NOMO-1 (cell line): Measurements from ENCODE around the gene DTWD2.
"Not testable (repeated sequence)": the region's sequence is repeated elsewhere in the genome, so short reads cannot be mapped to it uniquely, and the experiment has no call there.

ENCODE experiments used
- DNase-seq, 2 experiments: peaks; one replicate each; lab custom pipeline; 2025; ENCODE audit not compliant: unreplicated experiment in 2 of 2; lab: John Stamatoyannopoulos, UW

The DTWD2 gene

DNA sequence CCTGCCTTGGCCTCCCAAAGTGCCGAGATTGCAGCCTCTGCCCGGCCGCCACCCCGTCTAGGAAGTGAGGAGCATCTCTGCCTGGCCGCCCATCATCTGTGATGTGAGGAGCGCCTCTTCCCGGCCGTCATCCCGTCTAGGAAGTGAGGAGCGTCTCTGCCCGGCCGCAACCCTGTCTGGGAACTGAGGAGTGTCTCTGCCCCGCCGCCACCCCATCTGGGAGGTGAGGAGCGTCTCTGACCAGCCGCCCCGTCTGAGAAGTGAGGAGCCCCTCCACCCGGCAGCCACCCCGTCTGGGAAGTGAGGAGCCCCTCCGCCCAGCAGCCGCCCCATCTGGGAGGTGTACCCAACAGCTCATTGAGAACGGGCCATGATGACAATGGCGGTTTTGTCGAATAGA lies 10.5 kb upstream of the DTWD2 start:
- not testable (repeated sequence) for DNase-seq

DNA sequence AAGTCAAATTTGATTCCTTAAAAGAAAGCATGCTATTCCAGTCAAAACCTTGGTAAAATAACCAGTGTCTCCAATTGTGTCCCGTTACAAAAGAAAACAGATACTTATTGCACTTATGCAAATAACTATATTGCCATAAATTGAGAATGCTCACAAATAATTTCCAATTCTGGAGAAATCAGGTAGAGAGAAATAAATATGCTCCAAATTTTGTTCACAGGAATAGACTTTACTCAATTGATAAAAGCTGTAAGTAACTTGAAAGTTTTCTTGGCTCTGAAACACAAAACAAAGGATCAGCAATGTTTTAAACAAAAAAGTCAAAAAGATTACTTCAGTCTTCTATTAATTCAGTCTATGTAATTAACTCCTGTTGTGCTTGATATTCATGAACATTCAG lies 7.8 kb upstream of the DTWD2 start:
- DNase-seq = no peak

DNA sequence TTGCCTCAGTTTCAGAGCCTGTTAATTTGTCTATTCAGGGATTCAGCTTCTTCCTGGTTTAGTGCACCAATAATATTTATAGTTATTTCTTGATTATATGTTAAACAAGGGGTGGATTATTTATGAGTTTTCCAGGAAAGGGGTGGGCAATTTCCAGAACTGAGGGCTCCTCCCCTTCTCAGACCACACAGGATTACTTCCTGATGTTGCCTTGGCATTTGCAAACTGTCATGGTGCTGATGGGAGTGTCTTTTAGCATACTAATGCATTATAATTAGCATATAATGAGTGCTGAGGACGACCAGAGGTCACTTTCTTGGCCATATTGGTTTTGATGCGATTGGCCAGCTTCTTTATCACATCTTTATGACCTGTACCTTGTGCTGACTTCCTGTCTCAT lies 6.2 kb upstream of the DTWD2 start:
- DNase-seq = no peak

DNA sequence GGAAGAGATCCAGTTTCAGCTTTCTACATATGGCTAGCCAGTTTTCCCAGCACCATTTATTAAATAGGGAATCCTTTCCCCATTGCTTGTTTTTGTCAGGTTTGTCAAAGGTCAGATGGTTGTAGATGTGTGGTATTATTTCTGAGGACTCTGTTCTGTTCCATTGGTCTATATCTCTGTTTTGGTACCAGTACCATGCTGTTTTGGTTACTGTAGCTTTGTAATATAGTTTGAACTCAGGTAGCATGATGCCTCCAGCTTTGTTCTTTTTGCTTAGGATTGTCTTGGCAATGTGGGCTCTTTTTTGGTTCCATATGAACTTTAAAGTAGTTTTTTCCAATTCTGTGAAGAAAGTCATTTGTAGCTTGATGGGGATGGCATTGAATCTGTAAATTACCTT lies 4.8 kb upstream of the DTWD2 start:
- DNase-seq = not testable (repeated sequence)

DNA sequence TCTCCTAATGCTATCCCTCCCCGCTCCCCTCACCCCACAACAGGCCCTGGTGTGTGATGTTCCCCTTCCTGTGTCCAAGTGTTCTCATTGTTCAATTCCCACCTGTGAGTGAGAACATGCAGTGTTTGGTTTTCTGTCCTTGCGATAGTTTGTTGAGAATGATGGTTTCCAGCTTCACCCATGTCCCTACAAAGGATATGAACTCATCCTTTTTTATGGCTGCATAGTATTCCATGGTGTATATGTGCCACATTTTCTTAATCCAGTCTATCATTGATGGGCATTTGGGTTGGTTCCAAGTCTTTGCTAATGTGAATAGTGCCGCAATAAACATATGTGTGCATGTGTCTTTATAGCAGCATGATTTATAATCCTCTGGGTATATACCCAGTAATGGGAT lies 3.7 kb upstream of the DTWD2 start:
- not testable (repeated sequence) for DNase-seq

DNA sequence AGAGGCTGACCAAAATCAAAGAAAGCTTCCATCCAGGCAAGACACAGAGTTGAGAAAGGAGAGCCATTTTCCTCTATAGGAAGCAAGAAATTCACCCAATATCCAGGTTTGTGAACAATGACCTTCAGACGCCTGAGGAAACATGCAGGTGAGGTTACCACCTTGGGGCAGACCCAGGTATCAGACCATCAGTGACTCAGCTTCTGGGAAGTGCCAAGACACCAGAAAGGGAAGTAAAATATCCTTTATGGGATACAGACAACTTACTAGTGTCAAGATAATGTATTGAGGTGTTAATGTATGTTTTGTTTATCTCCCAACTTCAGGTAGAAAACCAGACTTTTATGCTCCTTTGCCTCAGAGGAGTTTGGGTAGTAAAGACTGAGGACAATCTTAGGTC lies 2.2 kb upstream of the DTWD2 start:
- no peak for DNase-seq

DNA sequence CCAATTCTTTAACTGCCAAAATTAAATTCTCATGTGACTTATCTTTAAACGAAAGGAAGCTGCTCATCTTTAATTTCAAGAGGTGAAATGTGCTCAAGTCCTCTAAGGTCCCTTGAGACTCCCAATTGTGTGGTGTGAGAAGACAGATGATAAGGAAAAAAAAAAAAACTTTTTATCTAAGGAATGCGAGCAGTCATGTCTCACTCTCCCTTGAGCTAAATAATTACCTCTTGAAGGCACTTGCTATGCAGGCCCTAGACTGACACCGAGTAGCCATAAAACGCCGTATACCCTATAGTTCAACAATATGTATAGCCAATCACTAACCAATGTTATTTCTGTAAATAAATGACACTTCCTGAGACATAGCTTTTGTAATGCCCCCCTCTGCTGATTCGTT lies 1.5 kb upstream of the DTWD2 start:
- DNase-seq = no peak

DNA sequence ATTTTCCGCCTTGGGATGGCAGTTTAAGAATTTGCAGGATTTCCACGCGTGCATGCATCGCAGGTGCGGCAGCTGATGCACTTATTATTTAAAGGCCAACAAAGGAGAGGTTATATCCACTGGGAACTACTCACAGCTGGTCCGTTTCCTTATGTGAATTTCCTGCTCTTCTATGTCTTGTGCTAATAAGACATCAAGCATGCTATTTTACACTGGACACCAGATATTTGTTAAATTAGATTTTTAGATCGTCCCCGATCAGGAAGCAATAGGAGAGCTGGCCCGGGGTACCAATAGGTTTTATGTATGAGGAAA lies 476 bp upstream of the DTWD2 start:
- peak in 1 of 2 experiments; percentile 23 for DNase-seq

DNA sequence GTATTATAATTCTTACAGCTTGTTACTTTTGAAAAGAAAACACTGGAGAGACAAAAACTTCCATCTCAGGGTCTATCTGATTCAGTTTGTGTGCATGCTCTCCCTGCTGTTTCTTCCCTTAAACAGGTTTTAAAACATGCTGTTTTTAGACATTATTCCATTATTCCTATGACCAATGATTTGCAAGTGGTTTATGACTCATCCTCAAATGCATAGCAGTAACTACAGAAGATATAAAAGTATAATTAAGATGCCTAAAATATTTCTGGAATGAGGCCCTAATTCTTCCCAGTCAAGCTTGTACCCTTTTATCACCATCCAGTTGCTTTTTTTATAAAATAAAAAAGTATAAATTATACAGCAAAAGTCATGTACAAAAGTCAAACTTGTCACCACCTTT lies 3.7 kb downstream of the DTWD2 start:
- no peak for DNase-seq

DNA sequence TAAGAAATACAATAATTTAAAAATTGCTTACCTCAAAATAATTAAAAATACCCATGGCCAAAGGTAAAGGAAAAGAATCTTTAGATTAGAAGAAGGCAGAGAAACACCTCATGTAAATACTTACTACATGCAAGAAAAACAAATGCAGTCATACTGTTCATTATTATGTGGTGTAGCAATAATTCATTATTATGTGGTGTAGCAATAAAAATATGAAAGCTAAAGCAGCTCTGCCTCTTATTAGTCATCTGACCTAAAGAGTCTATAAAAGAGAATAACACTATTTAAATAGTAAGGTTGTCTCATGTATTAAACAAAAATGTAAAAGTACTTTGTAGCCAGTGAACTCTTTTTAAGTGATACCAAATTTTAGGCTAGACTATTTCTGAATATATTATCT lies 6.6 kb downstream of the DTWD2 start:
- DNase-seq = no peak

DNA sequence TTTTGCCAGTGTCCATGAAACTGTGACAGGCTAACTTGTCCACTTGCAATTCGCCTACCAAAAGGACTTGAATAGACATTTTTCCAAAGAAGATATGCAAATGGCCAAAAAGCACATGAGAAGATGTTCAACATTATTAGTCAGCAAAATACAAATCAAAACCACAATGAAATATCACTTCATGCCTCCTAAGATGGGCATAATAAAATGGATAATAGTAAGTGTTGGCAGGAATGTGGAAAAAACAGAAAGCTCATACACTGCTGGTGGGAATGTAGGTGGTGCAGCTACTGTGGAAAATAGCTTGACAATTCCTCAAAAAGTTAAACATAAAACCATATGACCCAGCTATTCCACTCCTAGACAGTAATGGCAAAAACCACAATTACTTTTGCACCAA lies 7.9 kb downstream of the DTWD2 start:
- DNase-seq = no peak

DNA sequence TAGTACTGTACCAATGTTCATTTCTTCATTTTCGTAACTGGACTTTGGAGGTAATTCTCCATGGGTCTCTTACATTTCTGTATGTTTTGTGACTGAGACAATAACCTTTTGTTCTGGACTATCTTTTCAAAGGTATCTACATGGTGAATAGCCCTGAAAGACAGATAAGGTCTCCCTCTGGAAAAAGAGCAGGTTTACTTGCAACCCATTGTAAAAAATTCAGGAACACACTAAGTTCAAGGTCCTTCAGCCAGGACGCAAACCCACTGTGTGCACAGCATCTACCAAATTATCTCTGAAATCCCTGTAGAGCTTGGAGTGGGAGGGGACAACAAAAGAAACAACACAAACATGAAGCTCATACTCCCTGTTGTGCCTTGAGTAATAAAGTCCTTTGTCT lies 8.3 kb downstream of the DTWD2 start:
- no peak for DNase-seq

DNA sequence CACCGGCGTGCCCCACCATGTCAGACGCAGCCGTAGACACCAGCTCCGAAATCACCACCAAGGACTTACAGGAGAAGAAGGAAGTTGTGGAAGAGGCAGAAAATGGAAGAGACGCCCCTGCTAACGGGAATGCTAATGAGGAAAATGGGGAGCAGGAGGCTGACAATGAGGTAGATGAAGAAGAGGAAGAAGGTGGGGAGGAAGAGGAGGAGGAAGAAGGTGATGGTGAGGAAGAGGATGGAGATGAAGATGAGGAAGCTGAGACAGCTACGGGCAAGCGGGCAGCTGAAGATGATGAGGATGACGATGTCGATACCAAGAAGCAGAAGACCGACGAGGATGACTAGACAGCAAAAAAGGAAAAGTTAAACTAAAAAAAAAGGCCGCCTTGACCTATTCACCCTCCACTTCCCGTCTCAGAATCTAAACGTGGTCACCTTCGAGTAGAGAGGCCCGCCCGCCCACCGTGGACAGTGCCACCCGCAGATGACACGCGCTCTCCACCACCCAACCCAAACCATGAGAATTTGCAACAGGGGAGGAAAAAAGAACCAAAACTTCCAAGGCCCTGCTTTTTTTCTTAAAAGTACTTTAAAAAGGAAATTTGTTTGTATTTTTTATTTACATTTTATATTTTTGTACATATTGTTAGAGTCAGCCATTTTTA lies 14.4 kb downstream of the DTWD2 start:
- not testable (repeated sequence) for DNase-seq

DNA sequence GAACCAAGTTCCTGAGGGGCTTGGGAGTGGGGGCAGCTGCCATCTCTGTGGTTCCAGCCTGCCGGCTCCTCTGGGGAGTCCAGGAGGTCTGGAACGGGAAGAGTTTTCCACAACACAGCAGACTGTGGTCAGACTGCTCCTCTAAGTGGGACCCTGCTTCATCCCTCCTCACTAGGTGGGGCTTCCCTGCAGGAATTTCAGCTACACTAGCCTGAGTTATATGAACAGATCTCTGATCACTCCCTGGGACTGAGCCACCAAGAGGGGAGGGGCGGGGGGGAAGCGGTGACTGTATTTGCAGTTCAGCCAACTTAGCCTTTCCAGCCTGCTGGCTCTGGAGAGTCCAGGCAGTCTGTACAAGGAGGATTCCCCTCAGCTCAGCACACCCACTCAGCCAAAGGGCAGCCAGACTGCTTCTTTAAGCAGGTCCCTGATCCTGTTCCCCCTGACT lies 19.4 kb downstream of the DTWD2 start:
- DNase-seq = no peak

DNA sequence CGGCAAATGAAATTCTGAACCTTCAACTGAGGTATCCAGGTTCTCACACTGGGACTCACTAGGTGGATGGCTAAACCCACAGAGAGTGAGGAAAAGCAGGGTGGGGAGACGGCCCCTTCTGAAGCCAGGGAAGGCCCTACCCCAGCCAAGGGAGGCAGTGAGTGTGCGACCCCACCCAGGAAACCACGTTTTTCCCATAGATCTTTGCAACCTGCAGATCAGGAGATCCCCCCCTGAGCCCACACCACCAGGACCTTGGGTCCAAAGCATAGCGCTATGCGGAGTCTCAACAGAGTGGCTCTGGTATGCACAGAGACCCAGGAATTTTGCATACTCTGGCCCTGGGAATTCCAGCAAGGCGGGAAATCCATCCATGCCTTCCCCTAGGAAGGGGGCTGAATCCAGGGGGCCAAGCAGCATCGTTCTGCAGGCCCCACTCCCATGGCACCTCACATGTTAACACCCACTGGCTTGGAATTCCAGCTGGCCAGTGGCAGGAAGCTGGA lies 19.9 kb downstream of the DTWD2 start:
- no peak for DNase-seq

DNA sequence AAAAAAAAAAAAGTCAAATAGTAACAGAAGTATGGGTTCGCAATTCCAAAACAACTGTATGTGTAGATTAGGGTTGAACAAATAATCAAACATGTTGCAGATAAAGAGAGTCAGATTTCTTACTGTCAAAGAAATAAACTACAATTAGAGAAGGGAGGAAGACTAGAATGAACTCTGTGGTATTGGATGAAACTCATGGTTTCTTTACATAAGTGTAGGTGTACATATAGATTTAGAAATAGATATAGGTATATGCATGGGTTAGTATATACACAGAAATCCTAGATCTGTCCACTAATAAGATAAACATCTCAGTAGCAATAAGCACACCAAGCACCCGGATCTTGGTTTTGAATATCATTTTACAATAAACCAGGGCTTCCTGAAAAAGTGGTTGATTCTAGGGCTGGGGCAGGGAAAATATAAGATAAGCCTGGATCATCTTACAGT lies 21.3 kb downstream of the DTWD2 start:
- no peak for DNase-seq

DNA sequence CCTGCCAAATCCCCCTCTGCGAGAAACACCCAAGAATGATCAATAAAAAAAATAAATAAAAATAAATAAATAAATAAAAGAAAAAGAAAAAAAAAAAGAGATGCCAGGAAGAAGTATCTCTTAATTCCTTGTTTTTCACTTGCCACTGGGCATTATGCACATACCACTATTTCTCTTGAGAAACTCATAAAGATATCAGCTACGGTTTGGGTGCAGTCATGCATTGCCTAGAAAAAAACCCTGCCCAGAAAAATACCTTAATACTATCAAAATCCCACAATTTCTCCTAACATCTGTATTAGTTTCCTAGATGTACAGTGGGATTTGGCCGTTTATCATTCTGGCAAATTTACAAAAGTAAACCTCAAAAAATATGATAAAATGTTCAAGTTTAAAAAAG lies 22.5 kb downstream of the DTWD2 start:
- no peak for DNase-seq

DNA sequence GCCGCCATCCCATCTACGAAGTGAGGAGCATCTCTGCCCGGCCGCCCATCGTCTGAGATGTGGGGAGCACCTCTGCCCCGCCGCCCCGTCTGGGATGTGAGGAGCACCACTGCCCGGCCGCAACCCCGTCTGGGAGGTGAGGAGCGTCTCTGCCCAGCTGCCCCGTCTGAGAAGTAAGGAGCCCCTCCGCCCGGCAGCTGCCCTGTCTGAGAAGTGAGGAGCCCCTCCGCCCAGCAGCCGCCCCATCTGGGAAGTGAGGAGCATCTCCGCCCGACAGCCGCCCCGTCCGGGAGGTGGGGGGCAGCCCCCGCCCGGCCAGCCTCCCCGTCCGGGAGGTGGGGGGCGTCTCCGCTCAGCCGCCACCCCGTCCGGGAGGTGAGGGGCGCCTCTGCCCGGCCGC lies 23.4 kb downstream of the DTWD2 start:
- DNase-seq = not testable (repeated sequence)

DNA sequence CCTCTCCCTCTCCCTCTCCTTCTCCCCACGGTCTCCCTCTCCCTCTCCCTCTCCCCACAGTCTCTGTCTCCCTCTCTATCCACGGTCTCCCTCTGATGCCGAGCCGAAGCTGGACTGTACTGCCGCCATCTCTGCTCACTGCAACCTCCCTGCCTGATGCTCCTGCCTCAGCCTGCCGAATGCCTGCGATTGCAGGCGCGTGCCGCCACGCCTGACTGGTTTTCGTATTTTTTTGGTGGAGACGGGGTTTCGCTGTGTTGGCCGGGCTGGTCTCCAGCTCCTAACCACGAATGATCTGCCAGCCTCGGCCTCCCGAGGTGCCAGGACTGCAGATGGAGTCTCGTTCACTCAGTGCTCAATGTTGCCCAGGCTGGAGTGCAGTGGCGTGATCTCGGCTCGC lies 24.0 kb downstream of the DTWD2 start:
- not testable (repeated sequence) for DNase-seq

DNA sequence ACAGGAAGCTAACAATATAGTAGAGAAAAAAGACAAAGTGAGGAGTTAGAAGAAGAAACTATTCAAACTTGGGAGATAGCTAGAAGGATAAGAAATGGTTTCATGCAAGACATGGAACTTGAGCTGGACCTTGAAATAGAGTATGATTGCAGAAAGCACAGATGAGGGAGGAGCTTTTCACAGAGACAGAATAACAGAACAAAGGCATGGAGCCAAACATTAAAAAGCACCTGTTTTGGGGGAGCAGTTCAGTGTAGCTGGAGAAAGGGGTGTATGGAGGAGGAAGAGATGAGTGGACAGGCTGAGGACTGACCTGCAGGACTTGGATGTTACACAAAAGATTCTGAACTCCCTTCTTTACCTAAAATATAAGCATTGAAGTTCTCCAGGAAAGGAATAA lies 25.2 kb downstream of the DTWD2 start:
- DNase-seq = no peak

DNA sequence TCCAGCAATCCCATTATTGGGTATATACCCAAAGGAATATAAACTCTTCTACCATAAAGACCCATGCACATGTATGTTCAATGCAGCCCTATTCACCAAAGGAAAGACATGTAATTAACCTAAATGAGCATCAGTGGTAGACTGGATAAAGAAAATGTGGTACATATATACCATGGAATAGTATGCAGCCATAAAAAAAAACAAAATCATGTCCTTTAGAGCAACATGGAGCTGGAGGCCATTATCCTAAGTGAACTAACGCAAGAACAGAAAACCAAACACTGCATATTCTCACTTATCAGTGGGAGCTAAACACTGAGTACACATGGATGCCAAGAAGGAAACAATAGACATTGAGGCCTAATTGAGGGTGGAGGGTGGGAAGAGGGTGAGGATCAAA lies 27.8 kb downstream of the DTWD2 start:
- no peak for DNase-seq

DNA sequence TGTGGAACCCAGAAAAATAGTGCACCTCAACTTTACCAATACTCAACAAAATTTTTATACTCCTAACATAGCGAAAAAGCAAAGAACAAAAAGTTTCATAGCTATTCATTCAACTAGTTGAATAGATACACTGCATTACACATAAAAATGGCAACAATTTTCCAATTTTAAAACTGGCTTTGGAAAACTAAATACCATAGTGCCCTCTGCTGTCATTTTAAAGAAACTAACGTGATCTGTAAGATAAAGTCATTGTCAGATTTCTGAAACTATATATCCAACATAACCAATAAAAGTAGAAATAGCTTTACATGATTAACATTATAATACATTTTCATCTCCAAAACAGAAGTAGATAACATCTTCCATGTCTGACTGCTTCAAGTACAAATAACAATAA lies 31.6 kb downstream of the DTWD2 start:
- DNase-seq = peak in 1 of 2 experiments; percentile 11

DNA sequence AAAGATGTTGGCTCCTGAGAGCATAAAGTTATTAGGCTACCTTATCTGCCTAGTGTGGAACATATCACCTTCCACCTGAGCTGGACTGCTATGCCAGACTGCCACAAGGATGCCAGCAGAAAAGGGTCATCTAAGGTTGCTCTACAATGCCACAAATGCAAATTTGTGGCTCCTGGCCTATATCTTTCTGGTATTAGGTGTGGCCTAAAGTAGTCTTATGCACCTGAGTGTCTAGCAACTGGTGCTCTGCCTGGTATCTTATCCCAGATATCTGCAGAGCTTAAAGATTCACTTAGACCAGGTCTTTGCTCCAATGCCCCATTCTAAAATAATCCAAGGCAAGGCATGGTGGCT lies 34.7 kb downstream of the DTWD2 start:
- no peak for DNase-seq
